GM12874 (cell line): ENCODE results near the gene CDH8.

ENCODE experiments used
- TF ChIP-seq, protein P1 (sequence below): IDR thresholded peaks from 2 replicates; pipeline ENCODE4 v1.5.1; 2011; ENCODE audit warnings: low read depth, mild to moderate bottlenecking, control low read depth, low read length, moderate library complexity; ENCODE audit not compliant: insufficient read depth

Gene CDH8

DNA sequence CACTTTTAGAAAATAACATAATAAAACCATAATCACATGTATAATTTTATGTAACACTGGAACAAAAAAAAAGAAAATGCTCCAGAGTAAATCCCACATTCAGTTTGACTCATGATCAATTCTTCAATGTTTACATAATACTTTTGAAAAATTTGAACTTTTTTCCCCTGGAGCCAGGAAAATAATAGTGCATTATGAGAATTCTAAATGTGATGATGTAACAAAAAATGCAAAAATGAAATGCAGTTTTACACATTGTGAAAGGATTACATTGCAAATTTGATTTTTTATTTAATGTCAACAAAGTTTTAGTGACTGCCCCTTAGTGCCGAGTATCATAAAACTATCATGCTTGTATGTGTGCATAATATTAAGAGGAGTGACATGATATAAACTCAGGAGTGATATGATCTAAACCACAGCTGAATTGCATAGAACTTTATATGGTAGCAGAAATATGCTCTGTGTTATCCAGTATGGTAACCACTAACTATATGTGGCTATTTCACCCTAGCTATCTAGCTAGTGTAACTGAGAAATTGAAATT is 238.2 kb downstream of the CDH8 start:
- TF ChIP-seq, protein P1, sequence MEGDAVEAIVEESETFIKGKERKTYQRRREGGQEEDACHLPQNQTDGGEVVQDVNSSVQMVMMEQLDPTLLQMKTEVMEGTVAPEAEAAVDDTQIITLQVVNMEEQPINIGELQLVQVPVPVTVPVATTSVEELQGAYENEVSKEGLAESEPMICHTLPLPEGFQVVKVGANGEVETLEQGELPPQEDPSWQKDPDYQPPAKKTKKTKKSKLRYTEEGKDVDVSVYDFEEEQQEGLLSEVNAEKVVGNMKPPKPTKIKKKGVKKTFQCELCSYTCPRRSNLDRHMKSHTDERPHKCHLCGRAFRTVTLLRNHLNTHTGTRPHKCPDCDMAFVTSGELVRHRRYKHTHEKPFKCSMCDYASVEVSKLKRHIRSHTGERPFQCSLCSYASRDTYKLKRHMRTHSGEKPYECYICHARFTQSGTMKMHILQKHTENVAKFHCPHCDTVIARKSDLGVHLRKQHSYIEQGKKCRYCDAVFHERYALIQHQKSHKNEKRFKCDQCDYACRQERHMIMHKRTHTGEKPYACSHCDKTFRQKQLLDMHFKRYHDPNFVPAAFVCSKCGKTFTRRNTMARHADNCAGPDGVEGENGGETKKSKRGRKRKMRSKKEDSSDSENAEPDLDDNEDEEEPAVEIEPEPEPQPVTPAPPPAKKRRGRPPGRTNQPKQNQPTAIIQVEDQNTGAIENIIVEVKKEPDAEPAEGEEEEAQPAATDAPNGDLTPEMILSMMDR, result no peak

DNA sequence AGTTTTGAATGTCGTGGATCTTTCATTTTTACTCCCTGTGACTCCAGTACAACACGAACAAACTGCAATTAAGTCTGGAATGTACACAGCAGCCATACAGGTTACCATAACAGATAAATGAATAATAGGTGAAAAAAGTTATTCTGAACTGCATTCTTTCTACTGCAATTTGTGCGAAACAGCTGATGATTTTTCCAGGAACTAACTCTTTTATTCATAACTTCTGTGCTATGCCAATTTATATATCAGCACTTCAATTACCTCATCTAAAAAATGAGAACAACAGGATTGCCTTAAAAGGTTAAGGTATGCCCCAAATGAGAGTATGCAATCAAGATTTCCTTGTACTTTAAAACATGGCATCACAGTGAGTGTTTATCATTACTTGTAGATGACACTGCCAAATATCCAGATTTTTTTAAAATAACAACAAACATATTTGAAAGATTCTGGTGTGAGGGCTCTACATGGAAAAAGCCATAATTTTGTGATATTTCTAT is 238.9 kb downstream of the CDH8 start:
- TF ChIP-seq, protein P1, result no peak

DNA sequence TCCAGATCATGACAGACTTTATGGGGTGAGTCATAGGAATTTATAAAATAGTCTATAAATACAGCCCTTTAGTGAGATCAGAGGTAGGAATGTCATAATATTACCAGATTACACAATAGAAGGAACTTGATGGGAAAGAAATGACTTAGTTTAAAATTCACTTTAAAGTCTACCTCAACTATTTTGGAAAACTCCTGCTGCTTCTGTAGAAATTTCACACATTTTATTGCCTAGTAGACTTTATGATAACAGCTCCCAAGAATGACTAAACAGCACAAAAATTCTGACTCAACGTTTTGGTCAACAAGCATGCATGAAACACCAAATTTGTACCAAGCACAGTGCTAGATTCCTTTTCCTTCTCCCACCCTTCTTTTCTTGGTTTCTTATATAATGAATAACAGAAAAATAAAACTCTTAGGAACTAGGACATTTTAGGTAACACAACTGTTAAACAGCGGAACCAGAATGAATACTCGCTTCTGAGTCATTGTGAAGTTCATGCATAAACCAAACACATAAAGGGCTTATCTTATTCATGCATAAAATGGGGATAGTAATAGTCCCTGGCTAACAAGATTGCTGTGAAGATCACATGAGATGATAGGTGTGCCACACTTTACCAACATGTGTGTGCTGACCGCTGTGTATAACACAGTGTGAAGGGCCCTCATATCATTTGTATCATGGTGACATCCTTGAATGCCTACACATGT is 243.9 kb downstream of the CDH8 start:
- TF ChIP-seq, protein P1, result no peak

DNA sequence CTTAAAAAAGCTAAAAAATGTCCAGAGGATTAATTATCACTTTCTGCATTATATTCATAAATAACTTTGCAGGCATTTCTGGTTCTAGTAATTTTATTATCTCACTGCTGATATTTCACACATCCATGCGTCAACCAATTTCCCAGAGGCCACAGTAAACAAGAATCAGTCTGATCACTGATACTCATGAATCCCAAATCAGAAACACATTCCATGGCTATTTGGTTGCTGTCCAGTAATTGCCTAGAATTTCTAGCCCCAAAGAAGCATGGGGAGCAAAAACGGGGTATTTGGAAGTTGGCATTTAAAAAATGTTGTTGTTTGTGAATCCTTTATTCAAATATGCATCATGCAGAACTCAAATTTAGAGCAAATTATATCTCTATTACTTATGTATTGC is 244.8 kb downstream of the CDH8 start:
- TF ChIP-seq, protein P1, result no peak

DNA sequence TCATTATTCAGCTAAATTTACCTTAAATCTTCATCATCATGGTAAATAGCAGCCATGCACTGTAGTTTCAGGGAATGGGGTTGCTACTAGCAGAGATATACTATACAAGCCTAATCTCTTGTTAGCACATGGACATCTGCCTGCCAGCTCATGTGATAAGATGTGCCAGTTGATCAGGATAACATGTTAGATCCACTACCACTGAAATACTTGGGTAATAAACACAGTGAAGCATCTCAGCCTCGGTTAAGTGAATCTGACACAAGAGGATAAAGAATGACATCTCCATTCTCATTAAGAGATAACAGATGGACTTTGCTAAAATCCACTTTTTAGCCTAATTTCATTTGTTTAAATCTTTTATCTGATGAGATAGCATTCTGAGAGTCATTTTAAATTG is 256.1 kb downstream of the CDH8 start:
- TF ChIP-seq, protein P1, result no peak

DNA sequence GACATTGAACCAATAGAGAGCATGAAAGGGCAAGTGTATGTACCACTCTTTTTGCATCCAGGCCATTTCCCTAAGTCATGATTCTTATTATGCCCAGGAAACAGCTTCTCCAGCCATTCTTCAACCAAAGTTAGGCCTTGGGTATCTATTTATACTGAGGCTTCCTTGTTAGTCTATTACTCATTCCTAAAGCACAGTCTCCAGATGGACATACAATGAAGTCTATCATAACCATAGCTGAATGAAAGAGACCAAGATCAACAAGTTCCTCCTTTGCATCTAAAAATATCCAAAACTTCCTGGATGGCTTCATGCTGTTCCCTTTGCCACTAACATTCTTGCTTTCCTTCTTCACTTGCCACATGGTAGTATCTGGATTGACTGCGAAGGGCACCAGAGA is 265.9 kb downstream of the CDH8 start:
- TF ChIP-seq, protein P1, result no peak

DNA sequence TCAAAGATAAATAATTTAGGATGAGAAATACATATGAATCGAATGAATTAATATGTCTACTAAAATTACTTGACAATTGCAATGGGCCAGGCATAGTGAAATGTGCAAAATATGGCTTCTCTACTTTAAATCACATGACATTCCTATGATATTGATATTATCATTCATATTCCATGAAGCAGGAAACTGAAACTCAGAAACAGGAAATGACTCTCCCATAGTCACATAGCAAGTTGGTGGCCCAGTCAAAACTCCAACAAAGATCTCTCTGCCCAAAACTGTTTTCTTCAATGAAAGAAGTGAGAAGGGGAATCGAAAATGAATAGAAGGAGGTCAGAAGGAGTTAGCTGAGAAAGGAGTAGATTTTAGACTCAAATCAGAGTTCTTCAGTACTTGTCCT is 272.2 kb downstream of the CDH8 start:
- TF ChIP-seq, protein P1, result no peak
